ELF-1 (cell line): Measurements from ENCODE around the gene WNT2B.
"Not testable (repeated sequence)": the region's sequence is repeated elsewhere in the genome, so short reads cannot be mapped to it uniquely, and the experiment has no call there.

Experiments used
- DNase-seq: peaks from one replicate; pipeline ENCODE4 v3.0.0-alpha.2; 2016; ENCODE audit warnings: low read depth, low spot score

Gene WNT2B

GRCh38 chr1:112508278-112509004, at the start of gene WNT2B:
TSS of gene WNT2B (plus strand) at chr1:112508965. CDS start at chr1:112509263, 298 bp downstream.
- no peak for DNase-seq

GRCh38 chr1:112460615-112461014, 48.1 kb upstream of the WNT2B start:
- no peak for DNase-seq

- peak; percentile 63 for DNase-seq
Measured at GRCh38 chr1:112461200-112461871, 47.4 kb upstream of the WNT2B start.

GRCh38 chr1:112462953-112463279, 45.8 kb upstream of the WNT2B start:
- DNase-seq = no peak

GRCh38 chr1:112464501-112464900, 44.3 kb upstream of the WNT2B start:
- peak; percentile 90 for DNase-seq

GRCh38 chr1:112465122-112465521, 43.6 kb upstream of the WNT2B start:
- no peak for DNase-seq

- DNase-seq = peak; percentile 97
Measured at GRCh38 chr1:112466078-112466660, 42.6 kb upstream of the WNT2B start.

- not testable (repeated sequence) for DNase-seq
Measured at GRCh38 chr1:112470324-112470723, 38.4 kb upstream of the WNT2B start.

- no peak for DNase-seq
Measured at GRCh38 chr1:112470966-112471365, 37.8 kb upstream of the WNT2B start.

GRCh38 chr1:112472142-112472541, 36.6 kb upstream of the WNT2B start:
- DNase-seq = no peak

- DNase-seq = no peak
Measured at GRCh38 chr1:112477550-112477949, 31.2 kb upstream of the WNT2B start.

- no peak for DNase-seq
Measured at GRCh38 chr1:112478314-112478713, 30.5 kb upstream of the WNT2B start.

GRCh38 chr1:112486063-112486462, 22.7 kb upstream of the WNT2B start:
- not testable (repeated sequence) for DNase-seq

GRCh38 chr1:112487686-112488085, 21.1 kb upstream of the WNT2B start:
- DNase-seq = not testable (repeated sequence)

GRCh38 chr1:112488141-112488540, 20.6 kb upstream of the WNT2B start:
- DNase-seq = no peak

GRCh38 chr1:112492076-112492475, 16.7 kb upstream of the WNT2B start:
- no peak for DNase-seq

GRCh38 chr1:112493351-112493750, 15.4 kb upstream of the WNT2B start:
- no peak for DNase-seq

GRCh38 chr1:112496290-112496689, 12.5 kb upstream of the WNT2B start:
- DNase-seq = no peak

GRCh38 chr1:112501810-112502641, 6.7 kb upstream of the WNT2B start:
- peak; percentile 61 for DNase-seq

GRCh38 chr1:112502826-112503225, 5.9 kb upstream of the WNT2B start:
- DNase-seq = no peak

- no peak for DNase-seq
Measured at GRCh38 chr1:112504001-112504660, 4.6 kb upstream of the WNT2B start.
